Body of pancreas (tissue), 4 donors: Measurements from ENCODE around the gene PYGM. TPM values are rescaled to one million over a fixed set of nuclear protein-coding genes. Genes with fewer than 3 reads are reported as not detected.

ENCODE experiments used
- ATAC-seq: fragments of 150-250 bp; one replicate; pipeline ENCODE4 v1.9.1; 2016
- DNase-seq, 4 donors: peaks; one replicate each; pipeline ENCODE4 v3.0.0-alpha.2; 2019
- H3K27ac ChIP-seq, 4 donors: fragments of 200-600 bp; sonication (generic); 1 replicate in 3 of 4; 2 replicates in 1 of 4; pipeline versions ENCODE4 v1.5.1 to v1.6.1; 2016 to 2019; ENCODE audit warnings: mild to moderate bottlenecking in 1 of 4, mixed read lengths in 1 of 4, moderate library complexity in 1 of 4
- H3K27me3 ChIP-seq, 2 donors: fragments of 200-600 bp; sonication (generic); one replicate each; pipeline ENCODE4 v1.6.0; 2016; ENCODE audit warnings: mild to moderate bottlenecking in 1 of 2
- H3K36me3 ChIP-seq, 2 donors: fragments of 200-600 bp; sonication (generic); replicated peaks in 1 of 2; 2 replicates each; pipeline ENCODE4 v1.5.1; 2016; ENCODE audit warnings: low read depth in 2 of 2; ENCODE audit not compliant: insufficient read depth in 1 of 2
- H3K4me1 ChIP-seq: fragments of 200-600 bp; sonication (generic); one replicate; pipeline ENCODE4 v1.6.0; 2016
- H3K4me3 ChIP-seq, 2 donors: fragments of 200-600 bp; sonication (generic); 1 replicate in 1 of 2; 2 replicates in 1 of 2; pipeline ENCODE4 v1.5.1; 2016 to 2019
- H3K9me3 ChIP-seq, 3 donors: fragments of 200-600 bp; sonication (generic); 1 replicate in 2 of 3; 2 replicates in 1 of 3; pipeline ENCODE4 v1.5.1; 2016
- CTCF ChIP-seq, 7 experiments: fragments of 450-650 bp in 4 of 7; fragments of 200-600 bp in 3 of 7; sonication (generic) in 3 of 7; IDR thresholded peaks; one replicate each; pipeline ENCODE4 v1.5.1; 2016 to 2019; ENCODE audit warnings: antibody characterized with exemption in 7 of 7
- POLR2A ChIP-seq, 3 donors: fragments of 450-650 bp; IDR thresholded peaks; one replicate each; pipeline ENCODE4 v1.6.1; 2016; ENCODE audit warnings: antibody characterized with exemption in 3 of 3, mild to moderate bottlenecking in 2 of 3
- WGBS, 2 donors: methylation state at CpG; one replicate each; pipeline ENCODE4 v1.1.5; 2017; 5-methylcytosine and 5-hydroxymethylcytosine counted together
- intact Hi-C: fragments of 100-400 bp; cut with DNase I; formaldehyde crosslinking; loops from one replicate; pipeline ENCODE4 v1.15.1; 2023
- total RNA-seq, 2 donors: library from RNA; depleted of rRNA; stranded (reverse); fragments of >200 nt; gene quantifications; one replicate each; pipeline ENCODE4 v1.1.0, GENCODE V29; 2016

PYGM gene
- total RNA-seq, 2 donors from 2014 or later = 0.78 to 4.3 TPM

- DNase-seq (no peak), ATAC-seq (no peak)
- Histone ChIP-seq H3K9me3 (no peaks in the 10 kb centered on the region), H3K36me3 (peaks cover 37 to 51% of the 10 kb centered on the region in 2 donors), H3K27me3 (no peaks in the 10 kb centered on the region), H3K4me1 (peaks cover 43% of the 10 kb centered on the region), H3K27ac (peak overlapping the region in 1 of 4 donors; percentile 20), H3K4me3 (no peak overlapping the region)
- TF ChIP-seq POLR2A (IDR thresholded peaks at IDR 0.05) (no peak), CTCF (IDR thresholded peaks at IDR 0.05) (no peak)
- WGBS, 2 donors = 60 to 80% methylated on average over 3 of the region's 3 CpGs
- intact Hi-C loops = no loop called here
These were observed 12.7 kb upstream of the PYGM start for GRCh38 chr11:64772303-64773018.

DNA sequence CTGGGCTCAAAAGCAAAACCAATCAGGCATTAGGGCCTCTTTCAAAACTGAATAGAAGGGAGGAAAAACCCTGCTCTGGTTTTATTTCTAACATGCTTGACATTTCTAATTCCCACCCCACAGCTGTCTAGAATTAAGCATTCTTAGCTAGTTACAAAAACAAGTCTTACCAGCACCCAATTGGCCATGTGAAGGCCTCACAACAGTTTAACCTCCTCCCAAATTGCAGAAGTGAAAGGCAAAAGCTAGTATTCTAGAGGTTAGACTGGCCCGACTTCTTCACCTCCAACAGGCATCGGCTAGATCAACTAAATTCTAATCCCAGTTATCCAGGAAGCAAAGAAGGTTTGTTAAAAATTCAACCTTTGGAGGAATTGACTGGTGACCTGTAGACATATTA lies 12.1 kb upstream of the PYGM start:
- peak overlapping the region in 1 of 4 donors; percentile 20 for H3K27ac ChIP-seq
- DNase-seq (no peak), ATAC-seq (no peak)
- H3K4me1 ChIP-seq = peaks cover 39% of the 10 kb centered on the region
- H3K9me3 ChIP-seq = no peaks in the 10 kb centered on the region
- intact Hi-C loops = no loop called here
- H3K4me3 ChIP-seq = no peak overlapping the region
- TF ChIP-seq CTCF (IDR thresholded peaks at IDR 0.05) = no peak
- no peak for TF ChIP-seq POLR2A (IDR thresholded peaks at IDR 0.05)
- H3K27me3 ChIP-seq = no peaks in the 10 kb centered on the region
- WGBS, 2 donors = 67 to 76% methylated on average over 2 of the region's 2 CpGs
- H3K36me3 ChIP-seq = peaks cover 43 to 57% of the 10 kb centered on the region in 2 donors

DNA sequence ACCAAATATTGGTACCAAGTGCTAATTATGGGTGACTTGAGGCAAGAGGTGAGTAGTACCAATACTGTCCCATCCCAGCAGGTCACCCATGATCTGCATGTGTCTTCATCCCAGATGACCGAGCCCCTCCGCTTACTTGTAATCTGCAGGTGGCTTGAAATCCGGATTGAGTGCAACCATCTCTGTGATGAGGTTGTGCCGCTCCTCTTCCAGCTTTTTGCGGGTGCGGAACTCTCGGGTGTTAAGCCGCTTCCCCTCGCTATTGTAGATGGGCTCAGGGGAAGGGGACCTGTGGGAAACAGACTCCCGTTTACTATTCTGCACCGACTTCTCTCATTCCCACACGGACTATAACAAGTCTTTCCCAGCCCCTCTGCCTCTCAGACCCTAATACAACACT lies 10.3 kb upstream of the PYGM start:
- ATAC-seq (no peak), DNase-seq (no peak)
- Histone ChIP-seq H3K4me1 (peaks cover 21% of the 10 kb centered on the region), H3K4me3 (no peak overlapping the region), H3K27me3 (no peaks in the 10 kb centered on the region), H3K9me3 (no peaks in the 10 kb centered on the region), H3K36me3 (peaks cover 53 to 70% of the 10 kb centered on the region in 2 donors), H3K27ac (no peak overlapping the region)
- no peak for TF ChIP-seq POLR2A (IDR thresholded peaks at IDR 0.05)
- TF ChIP-seq CTCF (IDR thresholded peaks at IDR 0.05) = no peak
- WGBS, 2 donors = 89 to 95% methylated on average over 12 of the region's 12 CpGs
- intact Hi-C loops = no loop called here

- intact Hi-C loops = no loop called here
- 88 to 89% methylated on average over 6 of the region's 6 CpGs for WGBS, 2 donors
- peaks cover 18% of the 10 kb centered on the region for H3K4me1 ChIP-seq
- no peak for TF ChIP-seq POLR2A (IDR thresholded peaks at IDR 0.05)
- TF ChIP-seq CTCF (IDR thresholded peaks at IDR 0.05) = no peak
- H3K36me3 ChIP-seq = peaks cover 58 to 70% of the 10 kb centered on the region in 2 donors
- no peak overlapping the region for H3K4me3 ChIP-seq
- no peaks in the 10 kb centered on the region for H3K9me3 ChIP-seq
- no peak overlapping the region for H3K27ac ChIP-seq
- ATAC-seq = no peak
- DNase-seq = no peak
- H3K27me3 ChIP-seq = no peaks in the 10 kb centered on the region
These were observed 9.5 kb upstream of the PYGM start for GRCh38 chr11:64769283-64769682.

DNA sequence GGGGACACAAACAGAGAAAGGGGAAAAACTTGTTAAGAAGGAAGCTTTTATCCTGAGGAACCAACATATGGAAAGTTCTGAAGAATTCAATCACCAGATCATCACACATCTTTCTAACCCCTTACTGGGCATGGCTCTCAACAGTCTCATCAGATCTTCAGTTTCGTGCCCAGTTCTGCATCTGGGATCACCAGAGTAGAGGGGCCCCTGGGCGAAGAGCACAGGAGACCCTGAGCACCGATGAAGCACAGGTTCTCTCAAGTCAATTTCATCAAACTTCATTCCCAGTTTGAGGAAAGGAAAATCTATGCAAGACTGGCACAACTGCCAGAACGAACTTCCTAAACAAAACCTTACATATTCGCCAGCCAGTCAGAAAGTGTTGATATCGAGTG lies 8.5 kb upstream of the PYGM start:
- DNase-seq (no peak), ATAC-seq (no peak)
- no peaks in the 10 kb centered on the region for H3K9me3 ChIP-seq
- TF ChIP-seq CTCF (IDR thresholded peaks at IDR 0.05) = no peak
- no peak for TF ChIP-seq POLR2A (IDR thresholded peaks at IDR 0.05)
- H3K27ac ChIP-seq = no peak overlapping the region
- H3K27me3 ChIP-seq = no peaks in the 10 kb centered on the region
- H3K4me1 ChIP-seq = peaks cover 22% of the 10 kb centered on the region
- intact Hi-C loops = no loop called here
- peaks cover 49 to 67% of the 10 kb centered on the region in 2 donors for H3K36me3 ChIP-seq
- no peak overlapping the region for H3K4me3 ChIP-seq
- WGBS, 2 donors = 80 to 91% methylated on average over 6 of the region's 6 CpGs
